ENCODE measurements around the gene CRTAC1. TPM values are rescaled to one million over a fixed set of nuclear protein-coding genes. Genes with fewer than 3 reads are reported as not detected.

The CRTAC1 gene
- total and polyA plus RNA-seq, 2 donors (not counting 3 experiments of a cell fraction or from before 2014, with no cell fraction given): 1.4 to 3.0 TPM

GRCh38 chr10:98077223-98077622 is 46.8 kb upstream of the CRTAC1 start:
- CTCF ChIA-PET: interaction anchor here (0.9 kb wide), 1 partner anchor 36 kb away, joined by 3 read pairs; no protein-coding TSS in a partner anchor

More at GRCh38 chr10:98077223-98077622, 46.8 kb upstream of the CRTAC1 start:
- DNase-seq (ENCODE audit: low read depth, low spot score) (no peak), FAIRE-seq (no peak)
- TF ChIP-seq EZH2 (IDR thresholded peaks at IDR 0.05; ENCODE audit: borderline replicate concordance, low read depth, low read length, severe bottlenecking) (no peak), MYC (IDR thresholded peaks at IDR 0.05; ENCODE audit: low read depth, low read length) (no peak), CTCF (IDR thresholded peaks at IDR 0.05; ENCODE audit: extremely low read depth in 1 of 2, insufficient read depth in 1 of 2, low read depth in 1 of 2, low read length in 2 of 2) (no peak), MAX (IDR thresholded peaks at IDR 0.05; ENCODE audit: insufficient read depth, insufficient read length) (no peak), POLR2A (IDR thresholded peaks at IDR 0.05; ENCODE audit: low read depth, low read length) (no peak), GATA2 (IDR thresholded peaks at IDR 0.05; ENCODE audit: insufficient read depth, insufficient read length, low read depth, low read length) (no peak), POLR2AphosphoS5 (IDR thresholded peaks at IDR 0.05; ENCODE audit: insufficient read depth, low read depth, low read length) (no peak), JUN (IDR thresholded peaks at IDR 0.05; ENCODE audit: borderline replicate concordance, insufficient read depth, insufficient read length, low read depth) (no peak), FOS (IDR thresholded peaks at IDR 0.05; ENCODE audit: borderline replicate concordance, insufficient read depth, low read length) (no peak)
- no peak overlapping the region for H3K27ac ChIP-seq (ENCODE audit: insufficient read depth, low read depth, low read length)
- intact Hi-C loops (cut with micrococcal nuclease) (no loop called here), dilution Hi-C loops (cut with MboI; ENCODE audit: extremely low pct_ligation_motif_present, low sequenced_read_pairs) (no loop called here)
- POLR2A ChIA-PET: no interaction called here
- H2AFZ ChIP-seq (ENCODE audit: low read depth, low read length): no peak overlapping the region
- H3K27me3 ChIP-seq (ENCODE audit: control insufficient read depth in 2 of 2, insufficient read depth in 2 of 2, low read length in 2 of 2): no peaks in the 10 kb centered on the region
- no peaks in the 10 kb centered on the region for H3K9me3 ChIP-seq (replicated peaks; ENCODE audit: control insufficient read depth, insufficient read depth, low read length)
- H3K36me3 ChIP-seq (ENCODE audit: control insufficient read depth in 2 of 2, extremely low read depth in 1 of 2, insufficient read depth in 2 of 2, low read length in 2 of 2): no peaks in the 10 kb centered on the region
- no peak overlapping the region for H3K4me3 ChIP-seq (replicated peaks in 1 of 3; ENCODE audit: insufficient read depth in 1 of 3, low read depth in 1 of 3, low read length in 3 of 3)
- no peak overlapping the region for H3K9ac ChIP-seq (replicated peaks; ENCODE audit: extremely low read depth, insufficient read depth, low read length)
- BruUV-seq (replicated peaks): no TSS peak
- no peaks in the 10 kb centered on the region for H3K9me1 ChIP-seq (replicated peaks; ENCODE audit: control insufficient read depth, extremely low read depth, insufficient read depth, low read length)
- no peak overlapping the region for H3K4me2 ChIP-seq (ENCODE audit: insufficient read depth, low read length)
- H3K4me1 ChIP-seq (ENCODE audit: control insufficient read depth, extremely low read depth, insufficient read depth, low read length): no peaks in the 10 kb centered on the region
- no peaks in the 10 kb centered on the region for H3K79me2 ChIP-seq (ENCODE audit: control insufficient read depth, insufficient read depth, low read length)
- H4K20me1 ChIP-seq (replicated peaks; ENCODE audit: control insufficient read depth, extremely low read depth, insufficient read depth, low read length): no peaks in the 10 kb centered on the region
